ENCODE results near the gene MAB21L4. TPM values are rescaled to one million over a fixed set of nuclear protein-coding genes. Genes with fewer than 3 reads are reported as not detected.

Gene MAB21L4
- total RNA-seq, 1 donor from 2014 or later, result 2.1 TPM

GRCh38 chr2:240869956-240870875, 25.7 kb downstream of the MAB21L4 start:
- H3K27me3 ChIP-seq (ENCODE audit: control insufficient read depth, insufficient read depth, low read length), result peaks cover 21% of the 10 kb centered on the region
- TF ChIP-seq CTCF (IDR thresholded peaks at IDR 0.05; ENCODE audit: insufficient read depth, low read length, poor library complexity, severe bottlenecking), result no peak
- H3K4me3 ChIP-seq (ENCODE audit: low read depth, low read length), result no peak overlapping the region
- no peak for DNase-seq (ENCODE audit: low read depth)
- no peaks in the 10 kb centered on the region for H3K36me3 ChIP-seq (ENCODE audit: control insufficient read depth, insufficient read depth, low read length)

DNA sequence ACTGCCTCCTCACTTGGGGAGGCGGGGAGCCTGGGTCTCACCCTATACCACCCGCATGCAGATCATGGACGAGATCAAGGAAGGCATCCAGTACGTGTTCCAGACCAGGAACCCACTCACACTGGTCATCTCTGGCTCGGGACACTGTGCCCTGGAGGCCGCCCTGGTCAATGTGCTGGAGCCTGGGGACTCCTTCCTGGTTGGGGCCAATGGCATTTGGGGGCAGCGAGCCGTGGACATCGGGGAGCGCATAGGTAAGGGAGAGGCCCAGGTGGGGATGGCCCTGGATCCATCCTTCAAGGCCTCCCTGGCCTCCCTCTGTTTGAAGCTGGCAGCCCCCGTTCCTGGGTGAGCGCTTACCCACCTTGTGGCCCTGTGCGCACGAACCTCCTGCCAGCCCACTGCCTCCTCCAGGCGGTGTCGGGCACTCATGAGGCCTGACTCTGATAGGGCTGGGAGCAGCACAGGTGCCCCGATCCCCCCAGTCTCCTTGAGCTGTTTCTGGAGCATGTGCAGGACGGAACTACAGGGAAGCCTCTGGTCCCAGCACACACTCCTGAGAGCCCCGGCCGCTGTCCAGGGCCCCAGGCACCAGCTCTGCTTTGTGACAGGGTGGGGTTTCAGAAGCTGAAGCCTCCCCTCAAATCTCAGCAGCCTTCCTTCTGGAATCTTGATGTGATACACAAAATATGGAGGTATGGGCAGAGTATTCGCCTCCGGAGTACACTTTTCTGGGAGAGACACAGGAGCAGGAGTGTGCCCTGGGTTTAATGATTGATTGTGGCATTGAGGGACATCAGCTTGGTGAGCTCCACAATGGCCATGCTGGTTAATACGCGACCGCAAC, 26.6 kb downstream of the MAB21L4 start:
- Histone ChIP-seq H3K27me3 (ENCODE audit: control insufficient read depth, insufficient read depth, low read length) (peaks cover 21% of the 10 kb centered on the region), H3K36me3 (ENCODE audit: control insufficient read depth, insufficient read depth, low read length) (no peaks in the 10 kb centered on the region), H3K4me3 (ENCODE audit: low read depth, low read length) (no peak overlapping the region)
- DNase-seq (ENCODE audit: low read depth), result no peak
- TF ChIP-seq CTCF (IDR thresholded peaks at IDR 0.05; ENCODE audit: insufficient read depth, low read length, poor library complexity, severe bottlenecking), result no peak

GRCh38 chr2:240868286-240869108, 27.5 kb downstream of the MAB21L4 start, which contains the start of gene AGXT:
Gene AGXT, plus strand, starts transcription at chr2:240868824. Its CDS starts 42 bp downstream, at chr2:240868866.
- DNase-seq (ENCODE audit: low read depth), result no peak
- TF ChIP-seq CTCF (IDR thresholded peaks at IDR 0.05; ENCODE audit: insufficient read depth, low read length, poor library complexity, severe bottlenecking), result no peak
- no peak within 1 kb of the TSS for H3K4me3 ChIP-seq (ENCODE audit: low read depth, low read length)
- no peaks in the 10 kb centered on the region for H3K36me3 ChIP-seq (ENCODE audit: control insufficient read depth, insufficient read depth, low read length)
- peaks cover 18% of the 10 kb centered on the region for H3K27me3 ChIP-seq (ENCODE audit: control insufficient read depth, insufficient read depth, low read length)

GRCh38 chr2:240865391-240865790, 30.6 kb downstream of the MAB21L4 start:
- TF ChIP-seq CTCF (IDR thresholded peaks at IDR 0.05; ENCODE audit: insufficient read depth, low read length, poor library complexity, severe bottlenecking), result no peak
- no peak for DNase-seq (ENCODE audit: low read depth)
- peaks cover 12% of the 10 kb centered on the region for H3K27me3 ChIP-seq (ENCODE audit: control insufficient read depth, insufficient read depth, low read length)
- H3K36me3 ChIP-seq (ENCODE audit: control insufficient read depth, insufficient read depth, low read length), result no peaks in the 10 kb centered on the region
- H3K4me3 ChIP-seq (ENCODE audit: low read depth, low read length), result no peak overlapping the region

DNA sequence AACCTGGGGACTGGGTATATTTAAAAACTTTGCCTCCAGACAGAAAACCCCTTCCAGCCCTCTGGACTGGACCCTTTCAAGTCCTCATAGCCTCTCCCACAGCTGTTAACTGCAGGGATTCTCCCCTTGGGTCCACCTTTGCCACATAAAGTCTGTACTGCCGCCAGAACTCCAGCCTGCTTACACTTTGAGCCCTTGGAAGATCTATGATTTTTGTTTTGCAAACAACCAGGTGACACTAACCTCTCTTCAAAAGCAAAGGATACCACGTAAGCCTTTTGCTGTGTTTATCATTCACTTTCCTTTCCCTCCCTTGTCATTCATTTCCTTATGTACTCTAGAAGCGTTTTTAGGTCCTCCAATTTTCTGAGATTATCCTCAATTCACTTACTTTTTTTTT, 31.5 kb downstream of the MAB21L4 start:
- no peak for TF ChIP-seq CTCF (IDR thresholded peaks at IDR 0.05; ENCODE audit: insufficient read depth, low read length, poor library complexity, severe bottlenecking)
- Histone ChIP-seq H3K27me3 (ENCODE audit: control insufficient read depth, insufficient read depth, low read length) (peaks cover 9% of the 10 kb centered on the region), H3K4me3 (ENCODE audit: low read depth, low read length) (no peak overlapping the region), H3K36me3 (ENCODE audit: control insufficient read depth, insufficient read depth, low read length) (no peaks in the 10 kb centered on the region)
- DNase-seq (ENCODE audit: low read depth), result no peak
